ENCODE measurements around the gene BCL10. TPM values are rescaled to one million over a fixed set of nuclear protein-coding genes. Genes with fewer than 3 reads are reported as not detected.

Gene BCL10
- total RNA-seq, 1 experiment from 2014 or later, result 33.8 TPM

DNA sequence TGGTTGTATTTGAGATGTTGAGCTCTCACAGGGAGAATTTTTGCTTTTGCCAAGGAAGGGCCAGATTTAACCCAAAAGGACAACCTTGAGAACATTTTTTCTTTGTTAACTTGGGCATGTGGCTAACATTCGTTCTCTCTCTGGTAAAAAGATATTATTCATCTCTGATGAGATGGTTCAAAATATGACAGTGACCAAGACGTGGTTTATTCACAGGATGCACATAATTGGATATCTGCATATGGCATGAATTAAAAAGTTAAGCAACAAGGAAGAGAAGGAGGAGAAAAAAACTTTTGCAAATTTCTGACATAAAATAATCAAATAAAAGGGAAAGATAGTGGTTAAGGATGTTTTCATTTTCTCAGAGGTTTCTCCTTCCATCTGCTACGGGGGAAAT lies 43.1 kb upstream of the BCL10 start:
- intact Hi-C loops (cut with micrococcal nuclease), result no loop called here
- no TSS peak for BruUV-seq (replicated peaks)
- Histone ChIP-seq H4K20me1 (ENCODE audit: insufficient read depth) (no peaks in the 10 kb centered on the region), H3K9me2 (ENCODE audit: insufficient read depth) (no peaks in the 10 kb centered on the region), H3K4me2 (ENCODE audit: low read length) (no peak overlapping the region), H3K4me3 (replicated peaks in 1 of 2; ENCODE audit: low read depth in 1 of 2, low read length in 2 of 2) (no peak overlapping the region), H3K4me1 (ENCODE audit: control insufficient read depth in 1 of 2, insufficient read depth in 2 of 2, low read length in 2 of 2) (peaks cover 10 to 39% of the 10 kb centered on the region in 2 experiments), H3K27me3 (ENCODE audit: insufficient read depth, low read length) (no peaks in the 10 kb centered on the region), H3K79me2 (ENCODE audit: insufficient read depth, low read length) (no peaks in the 10 kb centered on the region), H3K9me3 (ENCODE audit: control insufficient read depth in 1 of 2, insufficient read depth in 1 of 2, low read depth in 1 of 2, low read length in 2 of 2) (no peaks in the 10 kb centered on the region), H2AFZ (ENCODE audit: low read depth, low read length, poor library complexity, severe bottlenecking) (no peak overlapping the region), H3K36me3 (ENCODE audit: control insufficient read depth in 1 of 2, insufficient read depth in 2 of 2, low read length in 2 of 2) (no peaks in the 10 kb centered on the region), H3K27ac (ENCODE audit: low read depth, low read length) (no peak overlapping the region), H3K9ac (ENCODE audit: low read length) (no peak overlapping the region)
- no peak for DNase-seq (ENCODE audit: low read depth, low spot score)
- no peak for ATAC-seq
- ChIA-PET RAD21 (ENCODE audit: low non-redundant PET in 1 of 2, low total read pairs in 2 of 2, uncharacterized antibody in 2 of 2, unreplicated experiment in 2 of 2) (no interaction called here), POLR2A (no interaction called here), CTCF (interaction anchor here (1.9 kb wide), 1 partner anchor 24 kb away, joined by 6 read pairs; no protein-coding TSS in a partner anchor)
- TF ChIP-seq EGR1 (IDR thresholded peaks at IDR 0.05; ENCODE audit: low read depth) (no peak), JUND (IDR thresholded peaks at IDR 0.05) (no peak), RAD21 (IDR thresholded peaks at IDR 0.05; ENCODE audit: low read depth) (no peak), POLR2A (IDR thresholded peaks at IDR 0.05; ENCODE audit: borderline replicate concordance, extremely low read depth, insufficient read depth, insufficient read length) (no peak), SRF (IDR thresholded peaks at IDR 0.05; ENCODE audit: low read depth) (no peak), CBX3 (IDR thresholded peaks at IDR 0.05; ENCODE audit: low read depth) (no peak), SIN3A (IDR thresholded peaks at IDR 0.05; ENCODE audit: low read depth) (no peak), FOSL1 (IDR thresholded peaks at IDR 0.05; ENCODE audit: low read depth) (no peak), ELF1 (IDR thresholded peaks at IDR 0.05; ENCODE audit: borderline replicate concordance, low read depth) (no peak), YY1 (IDR thresholded peaks at IDR 0.05; ENCODE audit: extremely low read depth, insufficient replicate concordance, low read depth, low read length) (no peak), CEBPB (IDR thresholded peaks at IDR 0.05; ENCODE audit: low read depth) (no peak), POLR2AphosphoS5 (IDR thresholded peaks at IDR 0.05; ENCODE audit: low read depth, low read length) (no peak), SP1 (IDR thresholded peaks at IDR 0.05; ENCODE audit: low read depth) (no peak), ZFX (IDR thresholded peaks at IDR 0.05) (no peak), EZH2phosphoT487 (IDR thresholded peaks at IDR 0.05; ENCODE audit: borderline replicate concordance) (no peak), EZH2 (IDR thresholded peaks at IDR 0.05) (no peak)
- TF ChIP-seq, protein P1, sequence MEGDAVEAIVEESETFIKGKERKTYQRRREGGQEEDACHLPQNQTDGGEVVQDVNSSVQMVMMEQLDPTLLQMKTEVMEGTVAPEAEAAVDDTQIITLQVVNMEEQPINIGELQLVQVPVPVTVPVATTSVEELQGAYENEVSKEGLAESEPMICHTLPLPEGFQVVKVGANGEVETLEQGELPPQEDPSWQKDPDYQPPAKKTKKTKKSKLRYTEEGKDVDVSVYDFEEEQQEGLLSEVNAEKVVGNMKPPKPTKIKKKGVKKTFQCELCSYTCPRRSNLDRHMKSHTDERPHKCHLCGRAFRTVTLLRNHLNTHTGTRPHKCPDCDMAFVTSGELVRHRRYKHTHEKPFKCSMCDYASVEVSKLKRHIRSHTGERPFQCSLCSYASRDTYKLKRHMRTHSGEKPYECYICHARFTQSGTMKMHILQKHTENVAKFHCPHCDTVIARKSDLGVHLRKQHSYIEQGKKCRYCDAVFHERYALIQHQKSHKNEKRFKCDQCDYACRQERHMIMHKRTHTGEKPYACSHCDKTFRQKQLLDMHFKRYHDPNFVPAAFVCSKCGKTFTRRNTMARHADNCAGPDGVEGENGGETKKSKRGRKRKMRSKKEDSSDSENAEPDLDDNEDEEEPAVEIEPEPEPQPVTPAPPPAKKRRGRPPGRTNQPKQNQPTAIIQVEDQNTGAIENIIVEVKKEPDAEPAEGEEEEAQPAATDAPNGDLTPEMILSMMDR (IDR thresholded peaks at IDR 0.05 in 2 of 3, conservative IDR thresholded peaks at IDR 0.05 in 1 of 3; ENCODE audit: borderline replicate concordance in 1 of 3, insufficient read depth in 1 of 3, low read depth in 2 of 3, low read length in 2 of 3), result no peak
- TF ChIP-seq, protein P2, sequence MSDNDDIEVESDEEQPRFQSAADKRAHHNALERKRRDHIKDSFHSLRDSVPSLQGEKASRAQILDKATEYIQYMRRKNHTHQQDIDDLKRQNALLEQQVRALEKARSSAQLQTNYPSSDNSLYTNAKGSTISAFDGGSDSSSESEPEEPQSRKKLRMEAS (IDR thresholded peaks at IDR 0.05), result no peak
- TF ChIP-seq, protein P3, sequence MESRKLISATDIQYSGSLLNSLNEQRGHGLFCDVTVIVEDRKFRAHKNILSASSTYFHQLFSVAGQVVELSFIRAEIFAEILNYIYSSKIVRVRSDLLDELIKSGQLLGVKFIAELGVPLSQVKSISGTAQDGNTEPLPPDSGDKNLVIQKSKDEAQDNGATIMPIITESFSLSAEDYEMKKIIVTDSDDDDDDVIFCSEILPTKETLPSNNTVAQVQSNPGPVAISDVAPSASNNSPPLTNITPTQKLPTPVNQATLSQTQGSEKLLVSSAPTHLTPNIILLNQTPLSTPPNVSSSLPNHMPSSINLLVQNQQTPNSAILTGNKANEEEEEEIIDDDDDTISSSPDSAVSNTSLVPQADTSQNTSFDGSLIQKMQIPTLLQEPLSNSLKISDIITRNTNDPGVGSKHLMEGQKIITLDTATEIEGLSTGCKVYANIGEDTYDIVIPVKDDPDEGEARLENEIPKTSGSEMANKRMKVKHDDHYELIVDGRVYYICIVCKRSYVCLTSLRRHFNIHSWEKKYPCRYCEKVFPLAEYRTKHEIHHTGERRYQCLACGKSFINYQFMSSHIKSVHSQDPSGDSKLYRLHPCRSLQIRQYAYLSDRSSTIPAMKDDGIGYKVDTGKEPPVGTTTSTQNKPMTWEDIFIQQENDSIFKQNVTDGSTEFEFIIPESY (IDR thresholded peaks at IDR 0.05; ENCODE audit: extremely low read depth, insufficient replicate concordance, low read length), result no peak
- TF ChIP-seq, protein P4, sequence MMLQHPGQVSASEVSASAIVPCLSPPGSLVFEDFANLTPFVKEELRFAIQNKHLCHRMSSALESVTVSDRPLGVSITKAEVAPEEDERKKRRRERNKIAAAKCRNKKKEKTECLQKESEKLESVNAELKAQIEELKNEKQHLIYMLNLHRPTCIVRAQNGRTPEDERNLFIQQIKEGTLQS (IDR thresholded peaks at IDR 0.05), result no peak

All from HCT116 (cell line).